Measurements from ENCODE around the gene SEMA4D. TPM values are rescaled to one million over a fixed set of nuclear protein-coding genes. Genes with fewer than 3 reads are reported as not detected.
A peak's percentile ranks its signal among the peaks of the same experiment; 100 is the strongest.

SEMA4D gene
- total RNA-seq, 1 donor from 2014 or later = 46.2 TPM

GRCh38 chr9:89427621-89428221 is 70.2 kb downstream of the SEMA4D start:
- DNase-seq = no peak
- Histone ChIP-seq H3K36me3 (no peaks in the 10 kb centered on the region), H3K4me1 (peaks cover 9% of the 10 kb centered on the region), H3K9me3 (no peaks in the 10 kb centered on the region), H3K27ac (no peak overlapping the region), H3K4me3 (no peak overlapping the region), H3K27me3 (no peaks in the 10 kb centered on the region)
- intact Hi-C loops (cut with DNase I) = no loop called here
- no peak for TF ChIP-seq CTCF (IDR thresholded peaks at IDR 0.05)
- no peak for ATAC-seq

GRCh38 chr9:89426384-89426961 is 71.4 kb downstream of the SEMA4D start:
- ATAC-seq (no peak), DNase-seq (no peak)
- Histone ChIP-seq H3K4me1 (peaks cover 6% of the 10 kb centered on the region), H3K36me3 (no peaks in the 10 kb centered on the region), H3K27me3 (no peaks in the 10 kb centered on the region), H3K27ac (no peak overlapping the region), H3K9me3 (no peaks in the 10 kb centered on the region), H3K4me3 (no peak overlapping the region)
- no peak for TF ChIP-seq CTCF (IDR thresholded peaks at IDR 0.05)
- intact Hi-C loops (cut with DNase I) = no loop called here

- intact Hi-C loops (cut with DNase I) = no loop called here
- H3K36me3 ChIP-seq = no peaks in the 10 kb centered on the region
- H3K4me3 ChIP-seq = no peak overlapping the region
- DNase-seq = no peak
- TF ChIP-seq CTCF (IDR thresholded peaks at IDR 0.05) = no peak
- H3K27ac ChIP-seq = no peak overlapping the region
- ATAC-seq = no peak
- peaks cover 6% of the 10 kb centered on the region for H3K4me1 ChIP-seq
- no peaks in the 10 kb centered on the region for H3K27me3 ChIP-seq
- H3K9me3 ChIP-seq = no peaks in the 10 kb centered on the region
Observed at GRCh38 chr9:89425921-89426383, 72.0 kb downstream of the SEMA4D start.

GRCh38 chr9:89425024-89425805 is 72.7 kb downstream of the SEMA4D start:
- Histone ChIP-seq H3K27ac (no peak overlapping the region), H3K9me3 (no peaks in the 10 kb centered on the region), H3K27me3 (no peaks in the 10 kb centered on the region), H3K36me3 (no peaks in the 10 kb centered on the region), H3K4me1 (peaks cover 6% of the 10 kb centered on the region), H3K4me3 (no peak overlapping the region)
- intact Hi-C loops (cut with DNase I) = no loop called here
- DNase-seq = no peak
- TF ChIP-seq CTCF (IDR thresholded peaks at IDR 0.05) = no peak
- ATAC-seq = no peak

GRCh38 chr9:89422151-89422975 is 75.5 kb downstream of the SEMA4D start:
- H3K27ac ChIP-seq = no peak overlapping the region
- DNase-seq = no peak

More at GRCh38 chr9:89422151-89422975, 75.5 kb downstream of the SEMA4D start:
- Histone ChIP-seq H3K4me1 (peaks cover 6% of the 10 kb centered on the region), H3K9me3 (no peaks in the 10 kb centered on the region), H3K4me3 (no peak overlapping the region), H3K36me3 (no peaks in the 10 kb centered on the region), H3K27me3 (no peaks in the 10 kb centered on the region)
- ATAC-seq = peak; percentile 62
- TF ChIP-seq CTCF (IDR thresholded peaks at IDR 0.05) = no peak
- intact Hi-C loops (cut with DNase I) = no loop called here
